Body of pancreas (tissue), 4 donors: Measurements from ENCODE around the gene ZNF654. TPM values are rescaled to one million over a fixed set of nuclear protein-coding genes. Genes with fewer than 3 reads are reported as not detected.
"Not testable (repeated sequence)": the region's sequence is repeated elsewhere in the genome, so short reads cannot be mapped to it uniquely, and the experiment has no call there.

Experiments used
- ATAC-seq: fragments of 150-250 bp; one replicate; pipeline ENCODE4 v1.9.1; 2016
- DNase-seq, 4 donors: peaks; one replicate each; pipeline ENCODE4 v3.0.0-alpha.2; 2019
- H3K27ac ChIP-seq, 4 donors: fragments of 200-600 bp; sonication (generic); 1 replicate in 3 of 4; 2 replicates in 1 of 4; pipeline versions ENCODE4 v1.5.1 to v1.6.1; 2016 to 2019; ENCODE audit warnings: mild to moderate bottlenecking in 1 of 4, mixed read lengths in 1 of 4, moderate library complexity in 1 of 4
- H3K27me3 ChIP-seq, 2 donors: fragments of 200-600 bp; sonication (generic); one replicate each; pipeline ENCODE4 v1.6.0; 2016; ENCODE audit warnings: mild to moderate bottlenecking in 1 of 2
- H3K36me3 ChIP-seq, 2 donors: fragments of 200-600 bp; sonication (generic); replicated peaks in 1 of 2; 2 replicates each; pipeline ENCODE4 v1.5.1; 2016; ENCODE audit warnings: low read depth in 2 of 2; ENCODE audit not compliant: insufficient read depth in 1 of 2
- H3K4me1 ChIP-seq: fragments of 200-600 bp; sonication (generic); one replicate; pipeline ENCODE4 v1.6.0; 2016
- H3K4me3 ChIP-seq, 2 donors: fragments of 200-600 bp; sonication (generic); 1 replicate in 1 of 2; 2 replicates in 1 of 2; pipeline ENCODE4 v1.5.1; 2016 to 2019
- H3K9me3 ChIP-seq, 3 donors: fragments of 200-600 bp; sonication (generic); 1 replicate in 2 of 3; 2 replicates in 1 of 3; pipeline ENCODE4 v1.5.1; 2016
- POLR2A ChIP-seq, 3 donors: fragments of 450-650 bp; IDR thresholded peaks; one replicate each; pipeline ENCODE4 v1.6.1; 2016; ENCODE audit warnings: antibody characterized with exemption in 3 of 3, mild to moderate bottlenecking in 2 of 3
- WGBS, 2 donors: methylation state at CpG; one replicate each; pipeline ENCODE4 v1.1.5; 2017; 5-methylcytosine and 5-hydroxymethylcytosine counted together
- intact Hi-C: fragments of 100-400 bp; cut with DNase I; formaldehyde crosslinking; loops from one replicate; pipeline ENCODE4 v1.15.1; 2023
- total RNA-seq, 2 donors: library from RNA; depleted of rRNA; stranded (reverse); fragments of >200 nt; gene quantifications; one replicate each; pipeline ENCODE4 v1.1.0, GENCODE V29; 2016
- TF ChIP-seq, protein P1 (sequence below), 7 experiments: fragments of 450-650 bp in 4 of 7; fragments of 200-600 bp in 3 of 7; sonication (generic) in 3 of 7; IDR thresholded peaks; one replicate each; pipeline ENCODE4 v1.5.1; 2016 to 2019; ENCODE audit warnings: antibody characterized with exemption in 7 of 7

Gene ZNF654
- total RNA-seq, 2 donors from 2014 or later, result 4.3 to 7.0 TPM

GRCh38 chr3:88180398-88180999, 121.4 kb downstream of the ZNF654 start:
- no peak overlapping the region for H3K4me3 ChIP-seq
- peaks cover 0 to 5% (median 0%) of the 10 kb centered on the region in 3 donors for H3K9me3 ChIP-seq
- no peak for TF ChIP-seq POLR2A (IDR thresholded peaks at IDR 0.05)
- TF ChIP-seq, protein P1, sequence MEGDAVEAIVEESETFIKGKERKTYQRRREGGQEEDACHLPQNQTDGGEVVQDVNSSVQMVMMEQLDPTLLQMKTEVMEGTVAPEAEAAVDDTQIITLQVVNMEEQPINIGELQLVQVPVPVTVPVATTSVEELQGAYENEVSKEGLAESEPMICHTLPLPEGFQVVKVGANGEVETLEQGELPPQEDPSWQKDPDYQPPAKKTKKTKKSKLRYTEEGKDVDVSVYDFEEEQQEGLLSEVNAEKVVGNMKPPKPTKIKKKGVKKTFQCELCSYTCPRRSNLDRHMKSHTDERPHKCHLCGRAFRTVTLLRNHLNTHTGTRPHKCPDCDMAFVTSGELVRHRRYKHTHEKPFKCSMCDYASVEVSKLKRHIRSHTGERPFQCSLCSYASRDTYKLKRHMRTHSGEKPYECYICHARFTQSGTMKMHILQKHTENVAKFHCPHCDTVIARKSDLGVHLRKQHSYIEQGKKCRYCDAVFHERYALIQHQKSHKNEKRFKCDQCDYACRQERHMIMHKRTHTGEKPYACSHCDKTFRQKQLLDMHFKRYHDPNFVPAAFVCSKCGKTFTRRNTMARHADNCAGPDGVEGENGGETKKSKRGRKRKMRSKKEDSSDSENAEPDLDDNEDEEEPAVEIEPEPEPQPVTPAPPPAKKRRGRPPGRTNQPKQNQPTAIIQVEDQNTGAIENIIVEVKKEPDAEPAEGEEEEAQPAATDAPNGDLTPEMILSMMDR (IDR thresholded peaks at IDR 0.05), result peak in 1 of 7 experiments; percentile 13
- no peak overlapping the region for H3K27ac ChIP-seq
- no peaks in the 10 kb centered on the region for H3K27me3 ChIP-seq
- no peaks in the 10 kb centered on the region for H3K36me3 ChIP-seq
- DNase-seq (peak in 1 of 4 donors; percentile 6), ATAC-seq (no peak)
- intact Hi-C loops, result no loop called here
- WGBS, 2 donors, result 57 to 78% methylated on average over 4 of the region's 4 CpGs
- H3K4me1 ChIP-seq, result no peaks in the 10 kb centered on the region

DNA sequence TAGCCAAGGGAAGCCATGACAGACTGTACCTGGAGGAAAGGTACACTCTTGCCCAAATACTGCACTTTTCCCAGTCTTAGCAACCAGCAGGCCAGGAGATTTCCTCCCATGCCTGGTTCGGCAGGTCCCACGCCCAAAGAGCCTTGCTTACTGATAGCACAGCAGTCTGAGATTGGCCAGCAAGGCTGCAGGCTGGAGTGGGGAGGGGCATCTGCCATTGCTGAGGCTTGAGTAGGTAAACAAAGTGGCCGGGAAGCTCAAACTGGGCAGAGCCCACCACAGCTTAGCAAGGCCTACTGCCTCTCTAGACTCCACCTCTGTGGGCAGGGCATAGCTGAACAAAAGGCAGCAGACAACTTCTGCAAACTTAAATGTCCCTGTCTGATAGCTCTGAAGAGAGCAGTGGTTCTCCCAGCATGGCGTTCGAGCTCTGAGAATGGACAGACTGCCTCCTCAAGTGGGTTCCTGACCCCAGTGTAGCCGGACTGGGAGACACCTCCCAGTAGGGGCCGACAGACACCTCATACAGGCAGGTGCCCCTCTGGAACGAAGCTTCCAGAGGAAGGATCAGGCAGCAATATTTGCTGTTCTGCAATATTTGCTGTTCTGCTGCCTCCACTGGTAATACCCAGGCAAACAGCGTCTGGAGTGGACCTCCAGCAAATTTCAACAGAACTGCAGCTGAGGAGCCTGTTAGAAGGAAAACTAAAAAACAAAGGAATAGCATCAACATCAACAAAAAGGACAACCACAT, 123.3 kb downstream of the ZNF654 start:
- H3K27ac ChIP-seq, result not testable (repeated sequence)

GRCh38 chr3:88188436-88188835, 129.4 kb downstream of the ZNF654 start:
- H3K4me3 ChIP-seq, result no peak overlapping the region
- no peaks in the 10 kb centered on the region for H3K9me3 ChIP-seq
- DNase-seq (no peak), ATAC-seq (no peak)
- no peaks in the 10 kb centered on the region for H3K36me3 ChIP-seq
- TF ChIP-seq POLR2A (IDR thresholded peaks at IDR 0.05), result no peak
- TF ChIP-seq, protein P1 (IDR thresholded peaks at IDR 0.05), result no peak
- intact Hi-C loops, result no loop called here
- whole genome bisulfite sequencing, 2 donors, result 75 to 80% methylated on average over 6 of the region's 6 CpGs
- no peaks in the 10 kb centered on the region for H3K4me1 ChIP-seq
- H3K27ac ChIP-seq, result no peak overlapping the region
- no peaks in the 10 kb centered on the region for H3K27me3 ChIP-seq

More for the DNA sequence above, 123.3 kb downstream of the ZNF654 start:
- DNase-seq, H3K9me3 ChIP-seq, H3K36me3 ChIP-seq, H3K4me1 ChIP-seq, H3K27me3 ChIP-seq, H3K4me3 ChIP-seq, intact Hi-C loops, ATAC-seq: not testable (repeated sequence)
- WGBS, 2 donors, result 80 to 98% methylated on average over 4 to 9 of the region's 9 CpGs

DNA sequence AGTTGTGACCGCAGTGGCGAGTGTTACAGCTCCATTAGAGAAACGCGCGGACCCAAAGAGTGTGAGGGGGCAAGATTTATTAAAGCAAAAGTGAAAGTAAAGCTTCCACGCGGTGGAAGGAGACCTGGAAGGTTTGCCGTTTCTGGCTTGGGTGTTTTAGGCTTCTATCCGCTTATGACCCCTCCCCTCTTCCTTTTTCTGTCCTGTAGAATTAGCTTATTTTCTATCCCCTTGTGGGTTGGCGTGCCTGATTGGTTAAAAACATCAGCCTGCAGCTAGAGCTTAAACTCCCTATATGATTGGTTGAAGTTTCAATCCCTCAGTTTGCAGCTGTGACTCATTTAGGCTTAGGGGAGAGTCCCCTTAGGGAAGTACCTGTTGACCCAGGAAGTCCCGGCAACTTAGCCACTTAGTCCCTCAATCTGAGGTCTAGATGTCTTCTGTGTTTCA, 130.3 kb downstream of the ZNF654 start:
- Histone ChIP-seq H3K36me3 (no peaks in the 10 kb centered on the region), H3K4me3 (no peak overlapping the region), H3K27ac (no peak overlapping the region), H3K4me1 (no peaks in the 10 kb centered on the region), H3K9me3 (no peaks in the 10 kb centered on the region), H3K27me3 (no peaks in the 10 kb centered on the region)
- WGBS, 2 donors, result 88% methylated on average over 11 of the region's 11 CpGs
- DNase-seq (no peak), ATAC-seq (no peak)
- intact Hi-C loops, result no loop called here
- TF ChIP-seq POLR2A (IDR thresholded peaks at IDR 0.05), result no peak
- TF ChIP-seq, protein P1 (IDR thresholded peaks at IDR 0.05), result no peak

DNA sequence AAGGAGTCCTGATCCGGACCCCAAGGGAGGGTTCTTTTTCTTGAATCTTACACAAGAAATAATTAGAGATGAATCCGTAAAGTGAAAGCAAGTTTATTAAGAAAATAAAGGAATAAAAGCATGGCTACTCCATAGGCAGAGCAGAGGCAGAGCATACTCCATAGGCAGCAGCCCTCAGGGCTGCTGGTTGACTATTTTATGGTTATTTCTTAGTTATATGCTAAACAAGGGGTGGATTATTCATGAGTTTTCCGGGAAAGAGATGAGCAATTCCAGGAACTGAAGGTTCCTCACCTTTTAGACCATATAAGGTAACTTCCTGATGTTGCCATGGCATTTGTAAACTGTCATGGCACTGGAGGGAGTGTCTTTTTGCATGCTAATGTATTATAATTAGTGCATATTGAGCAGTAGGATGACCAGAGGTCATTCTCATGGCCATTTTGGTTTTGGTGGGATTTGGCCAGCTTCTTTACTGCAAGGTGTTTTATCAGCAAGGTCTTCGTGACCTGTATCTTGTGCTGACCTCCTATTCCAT, 132.9 kb downstream of the ZNF654 start:
- no peak for DNase-seq
- Histone ChIP-seq H3K9me3 (no peaks in the 10 kb centered on the region), H3K27ac (no peak overlapping the region), H3K36me3 (no peaks in the 10 kb centered on the region), H3K4me1 (no peaks in the 10 kb centered on the region), H3K4me3 (no peak overlapping the region), H3K27me3 (no peaks in the 10 kb centered on the region)
- WGBS, 2 donors, result 62 to 70% methylated on average over 4 of the region's 4 CpGs
- intact Hi-C loops, result no loop called here
- ATAC-seq, result no peak
- TF ChIP-seq, protein P1 (IDR thresholded peaks at IDR 0.05), result no peak
- TF ChIP-seq POLR2A (IDR thresholded peaks at IDR 0.05), result no peak
